Skeletal muscle tissue (tissue), 4 donors: ENCODE data around the gene POLA2. TPM values are rescaled to one million over a fixed set of nuclear protein-coding genes. Genes with fewer than 3 reads are reported as not detected.

ENCODE experiments used
- H3K27ac ChIP-seq: one replicate; pipeline ENCODE4 v1.7.0; 2013; ENCODE audit warnings: mild to moderate bottlenecking, low read depth, low read length, inconsistent platforms
- H3K27me3 ChIP-seq, 3 donors: one replicate each; pipeline ENCODE4 v1.7.0; 2013; ENCODE audit warnings: low read length in 3 of 3; ENCODE audit not compliant: control insufficient read depth in 3 of 3, insufficient read depth in 3 of 3
- H3K36me3 ChIP-seq, 3 donors: one replicate each; pipeline ENCODE4 v1.7.0; 2013; ENCODE audit warnings: low read length in 3 of 3; ENCODE audit not compliant: control insufficient read depth in 3 of 3, insufficient read depth in 3 of 3
- H3K4me1 ChIP-seq, 3 donors: one replicate each; pipeline ENCODE4 v1.7.0; 2013; ENCODE audit warnings: low read length in 3 of 3, mild to moderate bottlenecking in 3 of 3; ENCODE audit not compliant: control insufficient read depth in 3 of 3, insufficient read depth in 3 of 3
- H3K4me3 ChIP-seq, 3 donors: one replicate each; pipeline ENCODE4 v1.7.0; 2013; ENCODE audit warnings: low read length in 3 of 3
- H3K9ac ChIP-seq, 3 donors: one replicate each; pipeline ENCODE4 v1.7.0; 2013; ENCODE audit warnings: low read length in 3 of 3, mild to moderate bottlenecking in 3 of 3, moderate library complexity in 2 of 3, low read depth in 1 of 3
- H3K9me3 ChIP-seq, 3 donors: one replicate each; pipeline ENCODE4 v1.7.0; 2013; ENCODE audit warnings: low read length in 3 of 3; ENCODE audit not compliant: control insufficient read depth in 3 of 3
- total RNA-seq: library from RNA; depleted of rRNA; stranded (reverse); fragments of >200 nt; gene quantifications from one replicate; pipeline ENCODE4 v1.2.3, GENCODE V29; 2014
- donor health status: Osteomylitis.

Gene POLA2
- total RNA-seq, 1 donor from 2014 or later: 2.1 TPM

GRCh38 chr11:65293909-65294381, 32.2 kb downstream of the POLA2 start:
- no peak overlapping the region for H3K9ac ChIP-seq
- no peak overlapping the region for H3K27ac ChIP-seq
- H3K27me3 ChIP-seq: no peaks in the 10 kb centered on the region
- H3K4me3 ChIP-seq: no peak overlapping the region
- H3K4me1 ChIP-seq: peaks cover 42 to 57% (median 56%) of the 10 kb centered on the region in 3 donors
- H3K36me3 ChIP-seq: peaks cover 8 to 27% (median 22%) of the 10 kb centered on the region in 3 donors
- no peaks in the 10 kb centered on the region for H3K9me3 ChIP-seq

GRCh38 chr11:65295001-65295400, 33.2 kb downstream of the POLA2 start:
- no peak overlapping the region for H3K27ac ChIP-seq

GRCh38 chr11:65295571-65296341, 34.0 kb downstream of the POLA2 start:
- Histone ChIP-seq H3K4me3 (no peak overlapping the region), H3K27ac (no peak overlapping the region), H3K36me3 (peaks cover 8 to 27% (median 22%) of the 10 kb centered on the region in 3 donors), H3K9ac (no peak overlapping the region), H3K4me1 (peaks cover 41 to 55% (median 55%) of the 10 kb centered on the region in 3 donors), H3K27me3 (no peaks in the 10 kb centered on the region), H3K9me3 (no peaks in the 10 kb centered on the region)

More at GRCh38 chr11:65295001-65295400, 33.2 kb downstream of the POLA2 start:
- no peak overlapping the region for H3K9ac ChIP-seq
- peaks cover 48 to 62% (median 60%) of the 10 kb centered on the region in 3 donors for H3K4me1 ChIP-seq
- no peaks in the 10 kb centered on the region for H3K9me3 ChIP-seq
- peaks cover 8 to 27% (median 22%) of the 10 kb centered on the region in 3 donors for H3K36me3 ChIP-seq
- H3K4me3 ChIP-seq: no peak overlapping the region
- H3K27me3 ChIP-seq: no peaks in the 10 kb centered on the region

- H3K4me1 ChIP-seq: peaks cover 34 to 50% (median 48%) of the 10 kb centered on the region in 3 donors
- H3K27me3 ChIP-seq: no peaks in the 10 kb centered on the region
- no peak overlapping the region for H3K27ac ChIP-seq
- no peak overlapping the region for H3K9ac ChIP-seq
- no peak overlapping the region for H3K4me3 ChIP-seq
- no peaks in the 10 kb centered on the region for H3K9me3 ChIP-seq
- H3K36me3 ChIP-seq: peaks cover 8 to 27% (median 22%) of the 10 kb centered on the region in 3 donors
Measured at GRCh38 chr11:65297026-65297672, 35.4 kb downstream of the POLA2 start.

DNA sequence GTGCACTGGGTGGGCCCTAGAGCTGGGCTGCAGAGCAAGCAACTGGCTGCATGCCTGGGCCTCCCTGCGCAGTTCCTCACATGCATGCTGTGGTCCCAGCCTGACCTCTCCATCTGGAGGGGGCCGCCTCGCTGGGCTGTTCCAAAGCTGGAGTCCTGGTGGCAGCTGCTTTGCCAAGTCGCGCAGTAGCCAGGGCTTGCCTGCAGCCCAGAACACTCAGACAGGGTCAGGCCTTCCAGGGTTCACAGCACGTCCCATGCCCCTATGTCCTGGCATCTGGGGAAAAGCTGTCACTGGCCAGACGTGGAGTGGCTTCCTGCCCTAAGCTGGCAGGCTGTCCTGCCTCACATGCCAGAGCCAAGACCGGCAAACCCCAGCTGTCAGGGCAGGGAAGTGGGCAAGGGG, 36.4 kb downstream of the POLA2 start:
- Histone ChIP-seq H3K9ac (peak overlapping the region; percentile 45 to 74 (median 47)), H3K27ac (peak overlapping the region; percentile 79), H3K9me3 (no peaks in the 10 kb centered on the region), H3K4me1 (peaks cover 32 to 44% (median 41%) of the 10 kb centered on the region in 3 donors), H3K27me3 (no peaks in the 10 kb centered on the region), H3K4me3 (peak overlapping the region; percentile 6 to 32 (median 9)), H3K36me3 (peaks cover 8 to 27% (median 22%) of the 10 kb centered on the region in 3 donors)

DNA sequence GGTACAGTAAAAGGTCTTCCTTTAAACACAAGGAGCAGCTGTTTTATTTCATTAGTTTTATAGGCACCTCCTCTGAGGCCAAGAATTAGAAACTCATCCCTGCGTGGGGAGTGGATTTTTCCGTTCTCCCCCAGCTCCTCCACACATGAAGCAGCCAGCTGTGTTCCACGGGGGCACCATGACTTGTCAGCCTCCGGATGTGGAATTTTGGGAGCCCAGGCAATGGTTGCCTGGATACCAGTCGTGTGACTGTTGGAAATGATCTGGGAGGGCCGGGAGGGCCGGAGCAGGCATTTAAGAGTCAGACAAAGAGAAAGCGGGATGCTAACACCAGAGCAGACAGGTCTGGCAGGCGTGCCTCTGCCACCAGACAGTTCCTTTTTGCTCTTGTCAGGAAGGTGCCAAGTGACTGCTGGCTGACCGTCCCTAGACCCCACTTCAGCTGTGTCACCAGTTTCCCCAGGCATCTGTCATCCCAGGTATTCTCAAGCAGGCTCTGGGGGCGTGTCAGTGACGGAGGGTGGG, 37.0 kb downstream of the POLA2 start:
- Histone ChIP-seq H3K27me3 (no peaks in the 10 kb centered on the region), H3K36me3 (peaks cover 8 to 27% (median 20%) of the 10 kb centered on the region in 3 donors), H3K9me3 (no peaks in the 10 kb centered on the region), H3K4me1 (peaks cover 32 to 40% (median 39%) of the 10 kb centered on the region in 3 donors), H3K4me3 (peak overlapping the region in 2 of 3 donors; percentile 6 to 32), H3K9ac (peak overlapping the region; percentile 45 to 74 (median 47)), H3K27ac (peak overlapping the region; percentile 79)

DNA sequence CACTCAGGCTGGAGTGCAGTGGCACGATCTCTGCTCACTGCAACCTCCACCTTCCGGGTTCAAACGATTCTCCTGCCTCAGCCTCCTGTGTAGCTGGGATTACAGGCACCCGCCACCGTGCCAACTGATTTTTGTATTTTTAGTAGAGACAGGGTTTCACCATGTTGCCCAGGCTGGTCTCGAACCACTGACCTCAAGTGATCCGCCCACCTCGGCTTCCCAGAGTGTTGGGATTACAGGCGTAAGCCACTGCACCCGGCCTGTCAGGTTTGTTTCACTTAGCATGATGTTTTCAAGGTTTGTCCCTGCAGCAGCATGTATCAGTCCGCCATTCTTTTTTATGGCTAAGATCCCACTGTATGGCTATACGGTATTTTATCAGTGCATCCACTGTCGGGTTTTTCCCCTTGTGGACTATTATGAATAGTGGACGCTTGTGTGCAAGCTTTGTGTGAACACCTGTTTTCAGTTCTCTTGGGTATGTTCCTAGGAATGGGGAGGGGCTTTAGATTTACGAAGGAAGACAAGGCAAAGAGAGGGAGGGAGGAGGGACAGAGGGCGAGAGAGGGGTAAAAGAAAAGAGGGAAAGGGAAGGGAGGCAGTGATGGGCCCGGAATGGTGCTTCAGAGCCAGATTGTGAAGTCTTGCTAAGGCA, 39.0 kb downstream of the POLA2 start:
- no peak overlapping the region for H3K4me3 ChIP-seq
- H3K9ac ChIP-seq: peak overlapping the region in 1 of 3 donors; percentile 25
- peaks cover 32 to 37% (median 36%) of the 10 kb centered on the region in 3 donors for H3K4me1 ChIP-seq
- no peak overlapping the region for H3K27ac ChIP-seq
- H3K36me3 ChIP-seq: peaks cover 0 to 8% (median 1%) of the 10 kb centered on the region in 3 donors
- H3K27me3 ChIP-seq: no peaks in the 10 kb centered on the region
- H3K9me3 ChIP-seq: no peaks in the 10 kb centered on the region

- Histone ChIP-seq H3K27ac (no peak overlapping the region), H3K4me3 (no peak overlapping the region), H3K9ac (peak overlapping the region in 1 of 3 donors; percentile 25)
Measured at GRCh38 chr11:65301491-65302329, 39.9 kb downstream of the POLA2 start.

DNA sequence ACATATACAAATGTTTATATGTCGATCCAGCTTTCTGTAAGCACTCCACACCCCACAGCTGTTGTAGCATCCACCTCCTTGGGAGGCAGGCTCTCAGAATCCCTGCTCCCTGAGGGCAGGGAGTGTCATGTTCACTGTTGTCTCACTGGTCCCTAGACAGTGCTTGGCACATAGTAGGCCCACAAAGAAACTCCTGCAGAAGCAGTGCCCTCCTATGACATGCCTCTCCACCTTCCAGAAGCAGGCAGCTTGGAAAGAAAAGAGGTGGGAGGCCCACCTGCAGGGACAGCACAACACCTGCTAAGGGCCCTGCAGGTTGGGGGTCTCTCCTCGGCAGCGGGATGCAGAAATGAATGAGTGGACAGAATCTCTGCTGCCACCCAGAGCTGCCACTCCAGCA, 41.8 kb downstream of the POLA2 start:
- no peak overlapping the region for H3K4me3 ChIP-seq
- H3K4me1 ChIP-seq: peaks cover 20 to 28% (median 20%) of the 10 kb centered on the region in 3 donors
- H3K9ac ChIP-seq: no peak overlapping the region
- no peaks in the 10 kb centered on the region for H3K27me3 ChIP-seq
- no peaks in the 10 kb centered on the region for H3K9me3 ChIP-seq
- no peaks in the 10 kb centered on the region for H3K36me3 ChIP-seq
- no peak overlapping the region for H3K27ac ChIP-seq

More at GRCh38 chr11:65301491-65302329, 39.9 kb downstream of the POLA2 start:
- Histone ChIP-seq H3K4me1 (peaks cover 32 to 37% (median 36%) of the 10 kb centered on the region in 3 donors), H3K9me3 (no peaks in the 10 kb centered on the region), H3K27me3 (no peaks in the 10 kb centered on the region), H3K36me3 (peaks cover 0 to 4% (median 0%) of the 10 kb centered on the region in 3 donors)
